ENCODE data around the gene LYAR.

The LYAR gene

GRCh38 chr4:4289941-4290850 lies at the start of gene LYAR, which contains the start of gene ZBTB49:
Gene LYAR (minus strand): TSS chr4:4290154. CDS start chr4:4283742, 6,412 bp downstream.
Gene ZBTB49 (plus strand): TSS chr4:4290251. CDS start chr4:4299946, 9,695 bp downstream.
- peak; percentile 99 for DNase-seq

GRCh38 chr4:4339504-4340085 lies 49.6 kb upstream of the LYAR start:
- DNase-seq, result no peak

GRCh38 chr4:4338210-4339001 lies 48.5 kb upstream of the LYAR start:
- no peak for DNase-seq

- peak; percentile 79 for DNase-seq
These were observed 45.0 kb upstream of the LYAR start for GRCh38 chr4:4334798-4335520.

GRCh38 chr4:4333265-4333706 lies 43.3 kb upstream of the LYAR start:
- no peak for DNase-seq

GRCh38 chr4:4332529-4332928 lies 42.6 kb upstream of the LYAR start:
- DNase-seq, result no peak

- DNase-seq, result no peak
These were observed 40.8 kb upstream of the LYAR start for GRCh38 chr4:4330794-4331193.

GRCh38 chr4:4329496-4329895 lies 39.5 kb upstream of the LYAR start:
- DNase-seq, result no peak

GRCh38 chr4:4328840-4329239 lies 38.9 kb upstream of the LYAR start:
- DNase-seq, result no peak

GRCh38 chr4:4328206-4328605 lies 38.3 kb upstream of the LYAR start:
- DNase-seq, result no peak

- no peak for DNase-seq
These were observed 37.7 kb upstream of the LYAR start for GRCh38 chr4:4327652-4328121.

GRCh38 chr4:4326166-4326565 lies 36.2 kb upstream of the LYAR start:
- DNase-seq, result no peak

GRCh38 chr4:4325321-4325720 lies 35.4 kb upstream of the LYAR start:
- DNase-seq, result no peak

GRCh38 chr4:4323705-4324534 lies 34.0 kb upstream of the LYAR start:
- no peak for DNase-seq

- no peak for DNase-seq
These were observed 32.2 kb upstream of the LYAR start for GRCh38 chr4:4321951-4322688.

GRCh38 chr4:4320951-4321714 lies 31.2 kb upstream of the LYAR start:
- no peak for DNase-seq

- DNase-seq, result no peak
These were observed 30.6 kb upstream of the LYAR start for GRCh38 chr4:4320528-4320927.

- DNase-seq, result no peak
These were observed 27.7 kb upstream of the LYAR start for GRCh38 chr4:4317496-4318232.

GRCh38 chr4:4316150-4316495 lies 26.2 kb upstream of the LYAR start:
- no peak for DNase-seq
